GM21717 (cell line): ENCODE data around the gene IL18BP.

Experiments used
- ATAC-seq: cut with Tn5 transposase; IDR thresholded peaks from one replicate; pipeline ENCODE4 v1.9.1; 2021; ENCODE audit warnings: mild to moderate bottlenecking, moderate library complexity; ENCODE audit not compliant: unreplicated experiment

Gene IL18BP

GRCh38 chr11:71996517-71996916 lies 2.2 kb upstream of the IL18BP start:
- ATAC-seq = no peak

GRCh38 chr11:71996946-71997345 lies 1.8 kb upstream of the IL18BP start:
- ATAC-seq = no peak

- no peak for ATAC-seq
Observed at GRCh38 chr11:71997594-71997993, 1.1 kb upstream of the IL18BP start.

GRCh38 chr11:71998061-71998460 lies 648 bp upstream of the IL18BP start:
- ATAC-seq = no peak

GRCh38 chr11:71999362-71999761 lies 653 bp downstream of the IL18BP start:
- no peak for ATAC-seq

- ATAC-seq = no peak
Observed at GRCh38 chr11:71999798-72000197, 1.1 kb downstream of the IL18BP start.

GRCh38 chr11:72000202-72000867 lies 1.6 kb downstream of the IL18BP start:
- ATAC-seq = no peak

GRCh38 chr11:72001285-72001684 lies 2.6 kb downstream of the IL18BP start:
- ATAC-seq = no peak

GRCh38 chr11:72001834-72002591 lies 3.3 kb downstream of the IL18BP start:
- no peak for ATAC-seq

- ATAC-seq = no peak
Observed at GRCh38 chr11:72002841-72003775, 4.4 kb downstream of the IL18BP start.

GRCh38 chr11:72003776-72004171 lies 5.1 kb downstream of the IL18BP start:
- ATAC-seq = no peak

GRCh38 chr11:72004515-72005346 lies 6.0 kb downstream of the IL18BP start:
- ATAC-seq = no peak

GRCh38 chr11:72005347-72006260 lies 6.9 kb downstream of the IL18BP start:
- ATAC-seq = no peak

GRCh38 chr11:72006309-72007088 lies 7.8 kb downstream of the IL18BP start:
- ATAC-seq = no peak

- ATAC-seq = no peak
Observed at GRCh38 chr11:72007089-72007476, 8.4 kb downstream of the IL18BP start.

GRCh38 chr11:72007587-72007986 lies 8.9 kb downstream of the IL18BP start:
- no peak for ATAC-seq

GRCh38 chr11:72008728-72009127 lies 10.0 kb downstream of the IL18BP start:
- no peak for ATAC-seq

- no peak for ATAC-seq
Observed at GRCh38 chr11:72009156-72009555, 10.4 kb downstream of the IL18BP start.
